HCT116 (cell line): ENCODE data around the gene EEIG1.

ENCODE experiments used
- CBX3 ChIP-seq: IDR thresholded peaks from 2 replicates; pipeline ENCODE4 v1.6.1; 2012; ENCODE audit warnings: low read depth
- CEBPB ChIP-seq: IDR thresholded peaks from 2 replicates; pipeline ENCODE4 v1.6.1; 2012; ENCODE audit warnings: low read depth
- CTCF ChIP-seq, 3 experiments: fragments of 200-600 bp in 1 of 3; sonication (generic) in 1 of 3; IDR thresholded peaks in 2 of 3; conservative IDR thresholded peaks in 1 of 3; 2 replicates each; pipeline ENCODE4 v1.5.1; 2012 to 2017; ENCODE audit warnings: low read depth in 2 of 3, low read length in 2 of 3, antibody characterized with exemption in 1 of 3, borderline replicate concordance in 1 of 3, control low read depth in 1 of 3, mild to moderate bottlenecking in 1 of 3, mixed read lengths in 1 of 3, mixed run types in 1 of 3, moderate library complexity in 1 of 3; ENCODE audit not compliant: insufficient read depth in 1 of 3
- EGR1 ChIP-seq: IDR thresholded peaks from 2 replicates; pipeline ENCODE4 v1.6.1; 2012; ENCODE audit warnings: low read depth
- EZH2 ChIP-seq: fragments of 200-600 bp; sonication (generic); IDR thresholded peaks from 2 replicates; pipeline ENCODE4 v1.6.1; 2017; ENCODE audit warnings: antibody characterized with exemption, mixed run types
- EZH2phosphoT487 ChIP-seq: fragments of 200-600 bp; IDR thresholded peaks from 2 replicates; pipeline ENCODE4 v1.6.1; 2018; ENCODE audit warnings: antibody characterized with exemption, borderline replicate concordance
- POLR2A ChIP-seq: IDR thresholded peaks from 2 replicates; pipeline ENCODE4 v1.7.0; 2011; ENCODE audit warnings: borderline replicate concordance; ENCODE audit not compliant: insufficient read depth, insufficient read length; ENCODE audit errors: extremely low read depth
- POLR2AphosphoS5 ChIP-seq: IDR thresholded peaks from 2 replicates; pipeline ENCODE4 v1.6.1; 2011; ENCODE audit warnings: mild to moderate bottlenecking, low read depth, low read length, moderate library complexity
- RAD21 ChIP-seq: IDR thresholded peaks from 2 replicates; pipeline ENCODE4 v1.6.1; 2012; ENCODE audit warnings: low read depth, mild to moderate bottlenecking
- SIN3A ChIP-seq: IDR thresholded peaks from 2 replicates; pipeline ENCODE4 v1.6.1; 2012; ENCODE audit warnings: low read depth
- SP1 ChIP-seq: IDR thresholded peaks from 2 replicates; pipeline ENCODE4 v1.6.1; 2012; ENCODE audit warnings: low read depth
- ZNF274 ChIP-seq: fragments of 200-500 bp; sonication (Bioruptor generic); IDR thresholded peaks from 2 replicates; pipeline ENCODE4 v1.6.1; 2014; ENCODE audit warnings: mild to moderate bottlenecking, low read depth, low read length, inconsistent platforms
- TF ChIP-seq, protein P1 (sequence below): IDR thresholded peaks from 2 replicates; pipeline ENCODE4 v1.6.1; 2012; ENCODE audit warnings: low read depth

DNA sequence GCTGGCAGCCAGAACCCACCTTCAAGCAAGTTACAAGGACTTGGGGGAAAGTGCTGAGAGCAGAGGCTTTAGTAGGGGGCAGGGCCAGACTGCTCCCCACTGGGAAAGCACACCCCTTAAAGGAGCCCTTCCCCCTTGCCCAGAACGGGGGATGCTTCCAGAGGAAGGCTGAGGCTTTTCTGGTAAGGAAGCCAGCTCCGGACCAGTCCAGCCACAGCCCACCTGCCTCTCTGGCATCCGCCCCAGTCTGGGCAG is 38.9 kb downstream of the EEIG1 start:
- TF ChIP-seq CTCF (IDR thresholded peaks at IDR 0.05 in 2 of 3, conservative IDR thresholded peaks at IDR 0.05 in 1 of 3; ENCODE audit: borderline replicate concordance in 1 of 3, insufficient read depth in 1 of 3, low read depth in 2 of 3, low read length in 2 of 3) (no peak), RAD21 (no peak), POLR2AphosphoS5 (no peak), CBX3 (no peak), POLR2A (no peak), ZNF274 (no peak), EGR1 (no peak), EZH2 (no peak), SIN3A (no peak), EZH2phosphoT487 (no peak), CEBPB (no peak), SP1 (no peak)
- TF ChIP-seq, protein P1, sequence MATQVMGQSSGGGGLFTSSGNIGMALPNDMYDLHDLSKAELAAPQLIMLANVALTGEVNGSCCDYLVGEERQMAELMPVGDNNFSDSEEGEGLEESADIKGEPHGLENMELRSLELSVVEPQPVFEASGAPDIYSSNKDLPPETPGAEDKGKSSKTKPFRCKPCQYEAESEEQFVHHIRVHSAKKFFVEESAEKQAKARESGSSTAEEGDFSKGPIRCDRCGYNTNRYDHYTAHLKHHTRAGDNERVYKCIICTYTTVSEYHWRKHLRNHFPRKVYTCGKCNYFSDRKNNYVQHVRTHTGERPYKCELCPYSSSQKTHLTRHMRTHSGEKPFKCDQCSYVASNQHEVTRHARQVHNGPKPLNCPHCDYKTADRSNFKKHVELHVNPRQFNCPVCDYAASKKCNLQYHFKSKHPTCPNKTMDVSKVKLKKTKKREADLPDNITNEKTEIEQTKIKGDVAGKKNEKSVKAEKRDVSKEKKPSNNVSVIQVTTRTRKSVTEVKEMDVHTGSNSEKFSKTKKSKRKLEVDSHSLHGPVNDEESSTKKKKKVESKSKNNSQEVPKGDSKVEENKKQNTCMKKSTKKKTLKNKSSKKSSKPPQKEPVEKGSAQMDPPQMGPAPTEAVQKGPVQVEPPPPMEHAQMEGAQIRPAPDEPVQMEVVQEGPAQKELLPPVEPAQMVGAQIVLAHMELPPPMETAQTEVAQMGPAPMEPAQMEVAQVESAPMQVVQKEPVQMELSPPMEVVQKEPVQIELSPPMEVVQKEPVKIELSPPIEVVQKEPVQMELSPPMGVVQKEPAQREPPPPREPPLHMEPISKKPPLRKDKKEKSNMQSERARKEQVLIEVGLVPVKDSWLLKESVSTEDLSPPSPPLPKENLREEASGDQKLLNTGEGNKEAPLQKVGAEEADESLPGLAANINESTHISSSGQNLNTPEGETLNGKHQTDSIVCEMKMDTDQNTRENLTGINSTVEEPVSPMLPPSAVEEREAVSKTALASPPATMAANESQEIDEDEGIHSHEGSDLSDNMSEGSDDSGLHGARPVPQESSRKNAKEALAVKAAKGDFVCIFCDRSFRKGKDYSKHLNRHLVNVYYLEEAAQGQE: no peak
